CD4-positive, alpha-beta T cell treated with Interleukin-2 at 100 ng/mL for 4 hours (primary cell): ENCODE results near the gene KRTAP12-4.
"Not testable (repeated sequence)": the region's sequence is repeated elsewhere in the genome, so short reads cannot be mapped to it uniquely, and the experiment has no call there.

Experiments
- DNase-seq: peaks from one replicate; pipeline ENCODE4 v3.0.0-alpha.2; 2020; ENCODE audit warnings: low spot score

Gene KRTAP12-4

GRCh38 chr21:44686843-44687561, 32.5 kb upstream of the KRTAP12-4 start:
- DNase-seq = no peak

GRCh38 chr21:44686000-44686781, 31.7 kb upstream of the KRTAP12-4 start:
- DNase-seq = no peak

GRCh38 chr21:44685050-44685449, 30.6 kb upstream of the KRTAP12-4 start:
- DNase-seq = not testable (repeated sequence)

- DNase-seq = no peak
Observed at GRCh38 chr21:44684483-44684882, 30.0 kb upstream of the KRTAP12-4 start.

GRCh38 chr21:44684077-44684476, 29.6 kb upstream of the KRTAP12-4 start:
- no peak for DNase-seq

- no peak for DNase-seq
Observed at GRCh38 chr21:44682580-44683151, 28.2 kb upstream of the KRTAP12-4 start.

- DNase-seq = no peak
Observed at GRCh38 chr21:44681861-44682579, 27.6 kb upstream of the KRTAP12-4 start, which contains the start of gene KRTAP12-1. Gene KRTAP12-1 (minus strand): TSS chr21:44682163. CDS start chr21:44682123, 40 bp downstream.

- no peak for DNase-seq
Observed at GRCh38 chr21:44681152-44681551, 26.7 kb upstream of the KRTAP12-4 start.

GRCh38 chr21:44677881-44678280, 23.4 kb upstream of the KRTAP12-4 start:
- DNase-seq = no peak

- no peak for DNase-seq
Observed at GRCh38 chr21:44671911-44672310, 17.5 kb upstream of the KRTAP12-4 start.

- DNase-seq = no peak
Observed at GRCh38 chr21:44670642-44671432, 16.4 kb upstream of the KRTAP12-4 start.

GRCh38 chr21:44667612-44668011, 13.2 kb upstream of the KRTAP12-4 start:
- no peak for DNase-seq

- no peak for DNase-seq
Observed at GRCh38 chr21:44666401-44667320, 12.2 kb upstream of the KRTAP12-4 start, which contains the start of gene KRTAP12-2. Gene KRTAP12-2 (minus strand): TSS chr21:44666927. CDS start chr21:44666886, 41 bp downstream.

GRCh38 chr21:44664691-44665090, 10.2 kb upstream of the KRTAP12-4 start:
- no peak for DNase-seq

- DNase-seq = not testable (repeated sequence)
Observed at GRCh38 chr21:44661567-44661966, 7.1 kb upstream of the KRTAP12-4 start.

GRCh38 chr21:44658913-44659595, 4.6 kb upstream of the KRTAP12-4 start:
- DNase-seq = peak; percentile 26

GRCh38 chr21:44658541-44658910, 4.1 kb upstream of the KRTAP12-4 start:
- DNase-seq = no peak

GRCh38 chr21:44657635-44658540, 3.4 kb upstream of the KRTAP12-4 start, which contains the start of gene KRTAP12-3:
Gene KRTAP12-3 (plus strand): TSS chr21:44657932. CDS start chr21:44657980, 48 bp downstream.
- peak; percentile 58 for DNase-seq
